Epithelial cell of proximal tubule (primary cell): ENCODE measurements around the gene ZNF746. TPM values are rescaled to one million over a fixed set of nuclear protein-coding genes. Genes with fewer than 3 reads are reported as not detected.
A peak's percentile ranks its signal among the peaks of the same experiment; 100 is the strongest.

Experiments used
- DNase-seq: peaks from one replicate; pipeline ENCODE4 v3.0.0-alpha.2; 2011; ENCODE audit warnings: low read depth
- H3K4me3 ChIP-seq: 2 replicates; pipeline ENCODE4 v1.5.1; 2011; ENCODE audit warnings: low read depth, mild to moderate bottlenecking, low read length
- total RNA-seq: library from RNA; depleted of rRNA; stranded (reverse); fragments of >200 nt; gene quantifications from 2 replicates; pipeline ENCODE4 v1.2.3, GENCODE V29; 2015
- TF ChIP-seq, protein P1 (sequence below): conservative IDR thresholded peaks from 2 replicates; pipeline ENCODE4 v1.5.1; 2012; ENCODE audit warnings: low read depth, mild to moderate bottlenecking, low read length

Gene ZNF746
- total RNA-seq, 1 donor from 2014 or later: 18.5 TPM

DNA sequence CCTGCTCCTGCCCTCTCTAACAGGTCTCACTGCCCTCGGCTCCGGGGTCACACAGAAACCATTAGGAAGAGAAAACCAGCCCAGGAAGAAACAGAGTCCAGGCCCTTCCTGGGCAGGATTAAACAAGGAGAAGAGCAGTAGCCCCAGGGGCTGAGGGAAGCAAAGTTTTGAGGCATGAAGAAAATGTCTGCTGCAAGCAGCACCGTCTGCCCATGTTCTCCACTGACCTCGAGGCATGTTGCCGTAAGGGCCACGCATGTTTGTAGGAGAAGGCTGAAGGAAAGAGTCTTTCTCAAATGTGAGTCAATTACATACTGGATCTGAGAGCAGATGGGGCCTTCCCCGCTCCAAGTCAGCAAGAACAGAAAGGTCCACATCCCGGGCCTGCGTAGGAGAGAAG is 4.2 kb downstream of the ZNF746 start:
- H3K4me3 ChIP-seq: no peak overlapping the region
- TF ChIP-seq, protein P1, sequence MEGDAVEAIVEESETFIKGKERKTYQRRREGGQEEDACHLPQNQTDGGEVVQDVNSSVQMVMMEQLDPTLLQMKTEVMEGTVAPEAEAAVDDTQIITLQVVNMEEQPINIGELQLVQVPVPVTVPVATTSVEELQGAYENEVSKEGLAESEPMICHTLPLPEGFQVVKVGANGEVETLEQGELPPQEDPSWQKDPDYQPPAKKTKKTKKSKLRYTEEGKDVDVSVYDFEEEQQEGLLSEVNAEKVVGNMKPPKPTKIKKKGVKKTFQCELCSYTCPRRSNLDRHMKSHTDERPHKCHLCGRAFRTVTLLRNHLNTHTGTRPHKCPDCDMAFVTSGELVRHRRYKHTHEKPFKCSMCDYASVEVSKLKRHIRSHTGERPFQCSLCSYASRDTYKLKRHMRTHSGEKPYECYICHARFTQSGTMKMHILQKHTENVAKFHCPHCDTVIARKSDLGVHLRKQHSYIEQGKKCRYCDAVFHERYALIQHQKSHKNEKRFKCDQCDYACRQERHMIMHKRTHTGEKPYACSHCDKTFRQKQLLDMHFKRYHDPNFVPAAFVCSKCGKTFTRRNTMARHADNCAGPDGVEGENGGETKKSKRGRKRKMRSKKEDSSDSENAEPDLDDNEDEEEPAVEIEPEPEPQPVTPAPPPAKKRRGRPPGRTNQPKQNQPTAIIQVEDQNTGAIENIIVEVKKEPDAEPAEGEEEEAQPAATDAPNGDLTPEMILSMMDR: no peak
- DNase-seq: no peak

DNA sequence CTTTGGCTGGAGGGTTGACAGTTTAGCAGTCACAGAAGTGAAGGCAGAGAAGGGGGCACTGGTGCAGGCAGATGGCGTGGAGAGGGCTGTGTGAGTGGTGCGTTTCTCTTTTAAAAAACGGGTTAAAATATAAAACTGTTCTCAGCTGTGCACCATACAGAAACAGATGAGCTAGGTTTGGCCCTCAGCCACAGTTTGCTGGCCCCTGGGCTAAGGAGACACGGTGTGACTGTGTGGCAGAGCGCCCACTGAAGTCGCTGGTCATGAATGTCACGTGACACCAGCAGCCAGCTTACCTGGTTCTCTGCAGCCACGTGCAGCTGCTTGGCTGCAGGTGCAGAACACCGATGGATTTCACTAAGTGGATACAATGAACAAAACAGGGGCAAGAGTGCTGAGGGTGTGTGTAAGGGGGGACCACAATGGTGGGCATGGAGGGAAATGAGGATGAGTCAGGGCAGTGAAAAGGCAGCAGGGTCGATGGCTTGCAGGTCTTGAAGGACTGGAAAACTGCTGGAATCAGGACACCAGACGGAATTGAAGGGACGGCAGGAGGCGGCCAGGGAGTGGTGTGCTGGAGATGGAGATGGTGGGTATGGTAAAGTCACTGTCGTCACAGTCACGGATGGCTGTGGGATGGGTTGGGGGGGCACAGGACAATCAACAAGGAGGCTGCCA is 7.4 kb downstream of the ZNF746 start:
- no peak overlapping the region for H3K4me3 ChIP-seq
- TF ChIP-seq, protein P1: no peak
- DNase-seq: no peak

- H3K4me3 ChIP-seq: no peak overlapping the region
- no peak for DNase-seq
- TF ChIP-seq, protein P1: peak; percentile 45
These were observed 8.1 kb downstream of the ZNF746 start for GRCh38 chr7:149489391-149490024.

DNA sequence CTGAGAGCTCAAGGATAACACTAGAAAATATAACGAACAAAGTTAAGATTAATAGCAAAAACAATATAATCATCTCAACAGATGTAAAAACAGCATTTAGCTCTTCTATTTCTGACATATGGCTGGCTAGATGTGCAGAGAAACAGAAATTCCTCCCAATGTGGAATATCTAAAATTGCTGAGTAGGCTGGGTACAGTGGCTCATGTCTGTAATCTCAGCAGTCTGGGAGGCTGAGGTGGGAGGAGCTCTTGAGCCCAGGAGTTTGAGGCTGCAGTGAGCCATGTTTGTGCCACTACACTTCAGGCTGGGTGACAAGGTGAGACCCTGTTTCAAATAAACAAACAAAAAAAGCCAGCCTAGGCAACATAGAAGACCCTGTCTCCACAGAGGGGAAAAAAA is 18.0 kb downstream of the ZNF746 start:
- H3K4me3 ChIP-seq: no peak overlapping the region
- TF ChIP-seq, protein P1: no peak
- no peak for DNase-seq

DNA sequence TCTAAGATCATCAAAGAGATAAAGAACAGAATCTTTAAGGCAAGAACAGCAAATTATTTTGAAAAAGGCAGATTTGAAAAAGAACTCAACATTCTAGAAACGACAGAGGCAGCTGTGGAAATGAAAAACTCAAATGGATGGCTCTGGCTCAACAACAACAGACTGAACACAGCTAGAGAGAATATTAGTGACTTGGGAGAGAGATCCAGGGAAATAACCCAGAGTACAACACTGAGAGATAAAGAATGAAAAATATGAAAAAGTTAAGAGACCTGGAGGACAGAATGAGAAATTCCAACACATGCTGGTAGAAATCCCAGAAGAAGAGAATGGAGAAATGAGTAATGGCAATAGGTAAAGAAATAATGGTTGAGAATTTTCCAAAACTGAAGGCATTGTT is 18.9 kb downstream of the ZNF746 start:
- no peak for DNase-seq
- H3K4me3 ChIP-seq: no peak overlapping the region
- TF ChIP-seq, protein P1: no peak

- no peak for DNase-seq
- H3K4me3 ChIP-seq: no peak overlapping the region
- TF ChIP-seq, protein P1: no peak
These were observed 19.8 kb downstream of the ZNF746 start for GRCh38 chr7:149477494-149478443.
